Prostate gland (tissue), 2 donors: ENCODE data around the gene DENND5A.

Experiments used
- CTCF ChIP-seq, 4 experiments: fragments of 200-600 bp in 2 of 4; fragments of 450-650 bp in 2 of 4; sonication (generic) in 2 of 4; IDR thresholded peaks; 1 replicate in 3 of 4; 2 replicates in 1 of 4; pipeline ENCODE4 v1.5.1; 2016 to 2019; ENCODE audit warnings: antibody characterized with exemption in 4 of 4, mild to moderate bottlenecking in 2 of 4, moderate library complexity in 2 of 4
- POLR2A ChIP-seq: fragments of 450-650 bp; IDR thresholded peaks from one replicate; pipeline ENCODE4 v1.6.1; 2016; ENCODE audit warnings: antibody characterized with exemption, mild to moderate bottlenecking

- TF ChIP-seq CTCF (IDR thresholded peaks at IDR 0.05) (no peak), POLR2A (no peak)
These were observed 61.3 kb downstream of the DENND5A start for GRCh38 chr11:9203691-9204311.
